GM21367 (cell line): Measurements from ENCODE around the gene ZBTB4.
"Not testable (repeated sequence)": the region's sequence is repeated elsewhere in the genome, so short reads cannot be mapped to it uniquely, and the experiment has no call there.

ENCODE experiments used
- ATAC-seq: cut with Tn5 transposase; IDR thresholded peaks from one replicate; pipeline ENCODE4 v1.9.1; 2021; ENCODE audit not compliant: unreplicated experiment

Gene ZBTB4

GRCh38 chr17:7475764-7476422, 3.5 kb downstream of the ZBTB4 start:
- ATAC-seq, result no peak

GRCh38 chr17:7474767-7475166, 4.7 kb downstream of the ZBTB4 start:
- not testable (repeated sequence) for ATAC-seq

- ATAC-seq, result no peak
These were observed 7.7 kb downstream of the ZBTB4 start for GRCh38 chr17:7471729-7472128.

- not testable (repeated sequence) for ATAC-seq
These were observed 8.9 kb downstream of the ZBTB4 start for GRCh38 chr17:7470457-7470973.

- not testable (repeated sequence) for ATAC-seq
These were observed 9.6 kb downstream of the ZBTB4 start for GRCh38 chr17:7469843-7470242.

GRCh38 chr17:7468804-7469389, 10.5 kb downstream of the ZBTB4 start:
- no peak for ATAC-seq

GRCh38 chr17:7468290-7468689, 11.1 kb downstream of the ZBTB4 start:
- no peak for ATAC-seq

GRCh38 chr17:7467498-7467897, 11.9 kb downstream of the ZBTB4 start:
- no peak for ATAC-seq

GRCh38 chr17:7466639-7467341, 12.6 kb downstream of the ZBTB4 start:
- ATAC-seq, result no peak

- no peak for ATAC-seq
These were observed 13.2 kb downstream of the ZBTB4 start for GRCh38 chr17:7466318-7466638.

- ATAC-seq, result no peak
These were observed 13.7 kb downstream of the ZBTB4 start for GRCh38 chr17:7465597-7466275.

- ATAC-seq, result no peak
These were observed 15.3 kb downstream of the ZBTB4 start for GRCh38 chr17:7464081-7464480.

- no peak for ATAC-seq
These were observed 16.0 kb downstream of the ZBTB4 start for GRCh38 chr17:7463372-7463846.

- no peak for ATAC-seq
These were observed 16.7 kb downstream of the ZBTB4 start for GRCh38 chr17:7462474-7463371.

- ATAC-seq, result no peak
These were observed 18.4 kb downstream of the ZBTB4 start for GRCh38 chr17:7460850-7461660.

- ATAC-seq, result no peak
These were observed 19.4 kb downstream of the ZBTB4 start for GRCh38 chr17:7459961-7460545.

GRCh38 chr17:7448461-7448860, 31.0 kb downstream of the ZBTB4 start:
- ATAC-seq, result no peak

- no peak for ATAC-seq
These were observed 33.8 kb downstream of the ZBTB4 start for GRCh38 chr17:7445619-7445968.
